NCI-H146 (cell line): ENCODE data around the gene OR6B2.

Experiments used
- DNase-seq: peaks from one replicate; lab custom pipeline; 2025; lab: John Stamatoyannopoulos, UW

The OR6B2 gene

DNA sequence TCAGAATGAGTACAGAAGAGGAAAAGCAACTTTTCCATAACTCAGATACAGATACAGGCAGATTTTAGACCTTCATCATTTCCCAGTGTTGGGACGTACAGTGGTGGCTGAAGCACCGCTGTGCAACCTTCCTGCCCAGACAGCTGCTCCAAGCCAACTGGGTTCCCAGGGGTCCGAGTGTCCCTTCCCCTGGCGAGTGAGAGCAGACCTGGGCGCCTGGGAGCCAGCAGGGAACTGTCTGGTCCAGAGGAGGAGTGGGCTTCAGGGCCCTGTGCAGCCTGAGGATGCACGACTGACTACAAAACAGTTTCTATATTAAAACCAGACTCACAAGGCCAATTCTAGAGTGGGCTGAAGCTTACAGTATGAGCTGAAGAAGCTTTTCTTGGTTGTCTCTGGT lies 11.1 kb upstream of the OR6B2 start:
- DNase-seq = no peak

DNA sequence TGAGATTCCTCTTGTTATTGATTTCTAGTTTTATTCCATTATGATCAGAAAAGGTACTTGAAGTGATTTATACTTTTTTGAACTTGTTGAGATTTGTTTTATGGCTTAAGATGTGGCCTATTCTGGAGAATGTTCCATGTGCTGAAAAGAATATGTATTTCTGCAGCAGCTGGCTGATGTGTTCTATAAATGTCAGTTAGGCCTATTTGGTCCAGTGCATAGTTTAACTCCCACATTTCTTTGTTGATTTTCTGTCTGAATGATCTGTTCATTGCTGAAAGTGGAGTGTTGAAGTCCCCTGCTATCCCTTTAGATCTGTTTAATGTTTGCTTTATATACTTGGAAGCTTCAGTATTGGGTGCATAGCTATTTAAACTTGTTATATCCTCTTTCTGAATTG lies 7.1 kb upstream of the OR6B2 start:
- no peak for DNase-seq

DNA sequence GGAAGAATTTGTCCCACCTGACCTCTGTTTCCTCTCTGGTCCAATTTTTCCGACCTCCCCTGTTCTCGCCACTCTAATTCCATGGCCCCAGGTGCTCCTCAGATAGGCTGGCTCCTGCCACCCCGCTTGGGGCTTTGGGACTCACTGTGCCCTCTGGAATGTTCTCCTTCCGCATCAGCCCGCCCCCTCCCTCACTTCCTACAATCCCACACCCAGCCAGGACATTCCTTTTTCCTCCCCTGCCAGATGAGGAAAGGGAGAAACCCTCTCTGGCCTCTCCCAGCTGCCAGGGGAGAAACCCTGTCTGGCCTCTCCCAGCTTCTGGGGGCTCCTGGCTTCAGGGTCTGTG lies 3.1 kb upstream of the OR6B2 start:
- no peak for DNase-seq

DNA sequence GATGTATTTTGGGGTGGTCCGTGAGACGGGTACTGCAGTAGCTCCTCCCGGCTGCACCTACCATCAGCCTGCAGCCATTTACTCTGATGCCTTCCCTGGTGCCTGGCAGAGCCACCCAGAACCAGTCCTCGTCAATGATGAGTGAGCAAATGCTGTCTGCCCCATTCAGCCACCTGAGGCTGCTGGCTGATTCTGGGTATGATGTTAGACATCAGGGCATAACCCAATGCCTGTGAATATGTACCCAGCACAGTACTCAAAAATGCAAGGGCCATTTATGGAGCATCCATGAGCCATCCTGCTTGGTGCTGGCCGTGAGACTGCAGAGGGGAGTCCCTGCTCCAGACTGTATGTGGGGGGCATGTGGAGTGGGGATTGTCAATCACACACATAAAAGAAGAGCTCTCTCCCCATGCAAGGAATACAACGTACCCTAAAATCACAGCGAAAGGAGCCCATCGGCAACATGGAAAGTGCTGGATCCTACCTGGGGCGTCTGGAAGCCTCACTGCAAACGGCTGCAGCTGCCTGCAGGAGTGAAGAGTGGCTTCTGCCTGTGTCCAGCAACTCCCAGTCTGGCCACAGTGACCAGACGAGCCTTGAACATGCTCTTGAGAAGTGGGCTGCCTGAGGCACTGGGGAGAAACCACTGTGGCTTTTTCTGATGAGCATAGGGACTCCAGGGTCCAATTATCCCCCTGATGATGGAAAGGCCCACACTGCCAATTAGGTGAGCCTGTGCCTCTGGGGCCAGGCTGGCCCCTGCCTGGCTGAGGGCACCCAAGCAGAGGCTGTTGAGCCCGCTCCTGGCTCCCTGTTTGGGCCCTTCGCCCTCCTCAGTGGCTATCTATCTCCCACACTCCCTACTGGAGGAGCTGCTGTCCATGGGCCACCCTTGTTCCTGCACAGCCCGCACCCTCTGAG lies 2.4 kb upstream of the OR6B2 start:
- DNase-seq = no peak

DNA sequence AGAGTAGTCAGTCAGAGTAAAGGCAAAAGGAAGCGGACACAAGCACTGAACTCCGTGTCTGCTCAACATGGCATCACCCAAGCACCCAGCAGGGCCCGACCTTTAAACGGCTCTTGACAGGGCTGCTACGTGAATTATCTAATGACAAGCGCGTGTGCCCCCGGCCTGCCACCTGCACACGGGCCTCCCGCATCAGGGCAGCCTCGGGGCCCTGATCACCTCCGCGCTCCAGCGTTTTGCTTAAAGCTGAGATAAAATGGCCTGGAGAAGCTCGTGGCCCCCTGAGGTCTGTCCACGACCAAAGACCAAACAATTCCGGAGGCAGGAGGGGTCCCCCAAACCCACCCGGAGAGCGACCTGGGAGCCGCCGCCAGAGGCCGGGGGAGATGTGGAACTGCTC lies 5.5 kb downstream of the OR6B2 start:
- DNase-seq = peak; percentile 8

DNA sequence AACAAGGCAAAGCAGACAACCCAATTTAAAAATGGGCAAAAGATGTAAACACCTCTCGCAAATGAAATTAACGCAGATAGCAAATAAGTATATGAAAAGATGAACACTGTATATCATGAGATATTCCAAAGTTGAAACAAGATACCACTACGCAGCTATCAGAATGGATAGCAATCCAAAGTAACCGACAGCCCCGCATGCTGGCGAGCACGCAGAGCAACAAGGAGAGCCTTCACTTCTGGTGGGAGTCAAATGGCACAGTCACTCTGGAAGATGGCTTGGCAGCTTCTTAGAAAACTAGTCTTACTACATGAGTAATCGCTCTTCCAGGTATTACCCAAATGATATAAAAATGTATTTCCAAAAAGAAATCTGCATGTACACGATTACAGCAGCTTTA lies 6.4 kb downstream of the OR6B2 start:
- DNase-seq = no peak

DNA sequence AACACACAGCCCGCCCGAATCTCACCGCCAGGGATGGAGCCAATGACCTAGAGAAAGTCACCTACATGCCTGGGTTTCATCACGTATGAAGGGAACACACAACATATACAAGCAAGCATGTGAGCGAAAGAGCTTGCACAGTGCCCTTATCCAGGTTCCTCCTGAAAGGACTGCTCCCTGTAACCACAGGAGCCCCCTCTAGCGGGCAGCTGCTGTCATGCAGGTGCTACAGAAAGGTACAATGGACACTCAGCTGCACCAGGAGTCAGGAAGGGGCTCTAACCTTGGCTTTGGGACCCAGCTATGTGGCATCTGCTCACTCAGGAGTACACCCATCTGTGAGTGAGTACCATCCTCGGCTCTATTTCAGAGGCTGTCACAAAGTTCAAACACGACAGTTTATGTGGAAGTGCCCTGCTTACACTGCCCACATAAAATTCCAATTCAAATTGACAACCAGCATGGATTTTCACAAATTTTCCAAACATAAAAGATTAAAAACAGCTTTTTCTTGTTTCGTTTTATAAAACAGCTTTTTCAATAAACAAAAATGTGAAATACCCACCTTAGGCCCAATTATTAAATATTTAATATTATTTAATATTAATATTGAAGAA lies 8.6 kb downstream of the OR6B2 start:
- DNase-seq = peak; percentile 37

DNA sequence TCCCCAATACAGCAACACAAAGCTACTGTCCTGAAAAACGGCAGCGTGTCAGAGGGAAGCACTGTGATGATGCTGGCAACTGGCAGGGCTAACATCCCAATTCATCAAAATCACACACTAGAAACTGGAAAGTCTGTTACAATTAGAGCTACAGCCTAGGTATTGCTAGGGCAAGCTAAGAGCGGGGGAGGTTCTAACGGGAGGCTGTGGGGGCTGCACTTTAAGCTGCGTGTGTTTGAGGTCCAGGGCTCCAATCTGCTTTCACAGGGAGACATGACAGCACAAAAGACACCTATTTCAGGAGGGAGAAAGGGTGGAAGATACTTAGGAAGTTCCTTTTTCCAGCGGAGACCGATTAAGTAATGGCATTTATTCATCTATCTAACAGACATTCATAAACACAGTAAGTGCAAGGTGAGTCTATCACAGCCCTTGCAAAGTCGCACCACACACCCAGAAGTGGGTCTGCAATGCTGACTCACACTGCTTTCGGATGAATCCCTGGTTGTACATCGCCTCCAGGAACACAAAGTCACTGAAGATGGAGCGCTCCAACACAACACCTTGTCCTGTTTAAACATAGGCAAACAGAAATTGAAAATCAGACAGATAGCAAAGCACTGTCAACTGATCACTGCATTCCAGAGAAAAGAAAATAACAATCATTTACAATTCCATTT lies 12.0 kb downstream of the OR6B2 start:
- DNase-seq = no peak

DNA sequence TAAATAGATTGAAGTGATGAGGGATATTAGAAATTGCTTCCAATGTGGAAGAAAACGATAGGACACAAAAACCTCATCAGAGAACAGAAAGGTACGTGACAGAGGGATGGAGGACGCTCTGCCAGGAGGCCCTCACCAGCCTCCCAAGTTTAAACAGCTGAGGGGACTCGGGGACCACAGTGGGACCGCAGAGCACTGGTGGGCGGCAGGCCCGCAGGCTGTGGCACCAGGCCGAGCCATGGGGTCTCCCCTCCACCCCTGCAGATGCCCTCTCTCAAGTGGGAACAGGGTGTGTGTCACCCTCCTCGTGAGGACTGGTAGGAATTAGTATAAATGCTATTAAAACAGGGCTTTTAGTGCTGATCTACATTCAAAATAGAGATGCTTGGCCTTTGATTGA lies 15.9 kb downstream of the OR6B2 start:
- DNase-seq = no peak

DNA sequence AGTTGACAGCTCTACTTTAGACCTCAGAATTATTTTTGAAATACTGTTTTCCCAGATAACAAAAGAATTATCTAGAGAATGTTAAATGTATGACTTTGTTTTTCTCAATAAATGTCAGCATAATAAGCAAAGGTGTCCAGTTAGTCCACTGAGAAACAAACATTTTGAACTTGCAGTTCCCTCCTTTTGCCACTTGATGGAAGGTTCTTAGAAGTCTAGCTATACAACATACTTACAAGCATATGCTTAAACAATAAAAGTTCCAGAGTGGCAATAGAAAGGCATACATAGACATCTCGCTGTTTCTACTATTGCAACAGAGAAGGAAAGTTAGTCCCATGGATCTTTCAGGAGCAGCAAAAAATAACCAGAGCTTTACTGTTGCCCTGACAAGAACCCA lies 16.9 kb downstream of the OR6B2 start:
- no peak for DNase-seq

DNA sequence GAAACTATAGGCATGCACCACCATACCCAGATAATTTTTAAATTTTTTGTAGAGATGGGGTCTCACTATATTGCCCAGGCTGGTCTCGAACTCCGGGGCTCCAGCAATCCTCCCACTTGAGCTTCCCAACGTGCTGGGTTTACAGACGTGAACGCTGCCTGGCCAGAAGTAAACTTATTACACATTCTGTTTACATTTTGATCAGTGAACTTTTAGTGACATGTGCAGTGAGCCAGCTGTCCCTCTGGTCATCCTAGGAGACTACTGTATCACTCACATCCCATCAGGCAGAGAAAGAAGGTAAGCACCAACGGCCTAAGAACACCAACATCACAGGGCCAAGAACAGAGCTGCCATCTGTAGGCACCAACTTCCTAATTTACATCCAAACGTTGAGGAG lies 27.2 kb downstream of the OR6B2 start:
- no peak for DNase-seq

DNA sequence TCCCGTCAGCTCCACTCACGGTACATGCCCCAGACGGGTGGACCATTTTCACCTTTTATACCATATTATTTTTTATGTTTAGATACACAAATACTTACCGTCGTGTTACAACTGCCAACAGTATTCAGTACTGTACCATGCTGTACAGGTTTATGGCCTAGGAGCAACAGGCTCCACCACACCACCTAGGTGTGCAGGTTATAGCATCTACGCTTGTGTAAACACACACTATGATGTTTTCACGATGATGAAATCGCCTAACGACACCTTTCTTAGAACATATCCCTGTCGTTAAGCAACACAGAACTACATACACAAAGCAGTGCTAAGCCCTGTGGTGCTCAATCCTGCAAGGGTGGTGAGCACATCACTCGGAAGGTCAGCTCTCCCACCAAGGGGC lies 29.6 kb downstream of the OR6B2 start:
- no peak for DNase-seq

DNA sequence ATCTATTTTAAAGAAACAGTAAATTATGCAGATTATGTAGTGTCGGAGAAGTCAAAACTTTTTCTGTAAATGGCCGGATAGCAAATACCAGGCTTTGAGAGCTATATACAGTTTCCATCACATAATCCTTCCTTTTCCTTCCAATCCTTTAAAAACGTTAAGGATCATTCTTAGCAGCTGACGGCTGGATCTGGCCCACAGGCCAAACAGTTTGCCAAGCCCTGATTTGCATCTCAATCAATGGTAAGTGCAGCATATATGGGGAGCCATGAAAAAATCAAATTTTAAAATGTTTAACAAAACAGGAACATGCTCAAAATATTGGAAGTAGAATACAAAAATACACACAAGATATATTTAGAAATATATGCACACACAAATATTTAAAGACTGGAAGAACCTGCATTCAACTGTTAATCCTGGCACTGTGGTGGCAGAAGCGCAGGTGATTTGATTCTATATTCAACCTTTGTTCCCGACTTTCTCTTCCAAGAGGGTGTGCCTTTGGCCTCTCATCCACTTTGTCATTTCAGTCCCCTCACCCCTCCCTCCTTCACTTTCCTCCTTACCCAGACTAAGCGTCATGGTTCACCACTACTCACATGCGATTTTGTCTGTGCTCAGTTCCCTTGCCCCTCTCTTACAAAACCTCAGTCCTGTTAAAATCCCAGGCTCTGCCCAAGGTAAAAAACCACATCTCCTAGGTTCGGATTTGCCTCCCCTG lies 32.4 kb downstream of the OR6B2 start:
- no peak for DNase-seq

DNA sequence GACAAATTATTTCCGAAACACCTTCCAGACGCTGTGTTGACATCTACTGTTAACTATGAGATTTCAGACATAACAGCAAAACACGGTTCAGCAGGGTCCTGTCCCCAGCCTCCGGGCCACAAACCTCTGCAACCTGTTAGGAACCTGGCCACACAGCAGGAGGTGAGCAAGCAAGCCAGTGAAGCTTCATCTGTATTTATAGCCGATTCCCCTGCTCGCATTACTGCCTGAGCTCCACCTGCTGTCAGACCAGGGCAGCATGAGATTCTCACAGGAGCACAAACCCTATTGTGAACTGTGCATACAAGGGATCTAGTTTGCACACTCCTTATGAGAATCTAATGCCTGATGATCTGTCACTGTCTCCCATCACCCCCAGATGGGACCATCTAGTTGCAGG lies 36.1 kb downstream of the OR6B2 start:
- no peak for DNase-seq

DNA sequence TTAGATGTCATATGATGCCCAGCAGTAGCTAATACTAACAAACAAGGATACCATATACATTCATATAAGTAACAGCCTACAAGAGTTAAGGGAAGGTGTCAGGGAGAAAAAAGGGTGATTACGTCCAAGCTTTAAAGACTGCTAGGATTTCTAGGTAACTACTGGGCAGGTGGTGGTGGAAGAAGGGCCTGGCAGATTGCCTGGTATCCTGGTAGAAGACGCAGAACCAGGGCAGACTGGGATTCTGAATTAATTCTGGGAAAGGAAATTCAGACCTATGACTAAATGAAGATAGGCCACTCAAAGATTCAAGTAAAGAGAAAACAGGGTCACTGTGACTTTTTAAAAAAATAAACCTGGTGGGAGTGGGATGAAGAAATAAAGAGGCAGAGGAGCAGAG lies 36.9 kb downstream of the OR6B2 start:
- no peak for DNase-seq

DNA sequence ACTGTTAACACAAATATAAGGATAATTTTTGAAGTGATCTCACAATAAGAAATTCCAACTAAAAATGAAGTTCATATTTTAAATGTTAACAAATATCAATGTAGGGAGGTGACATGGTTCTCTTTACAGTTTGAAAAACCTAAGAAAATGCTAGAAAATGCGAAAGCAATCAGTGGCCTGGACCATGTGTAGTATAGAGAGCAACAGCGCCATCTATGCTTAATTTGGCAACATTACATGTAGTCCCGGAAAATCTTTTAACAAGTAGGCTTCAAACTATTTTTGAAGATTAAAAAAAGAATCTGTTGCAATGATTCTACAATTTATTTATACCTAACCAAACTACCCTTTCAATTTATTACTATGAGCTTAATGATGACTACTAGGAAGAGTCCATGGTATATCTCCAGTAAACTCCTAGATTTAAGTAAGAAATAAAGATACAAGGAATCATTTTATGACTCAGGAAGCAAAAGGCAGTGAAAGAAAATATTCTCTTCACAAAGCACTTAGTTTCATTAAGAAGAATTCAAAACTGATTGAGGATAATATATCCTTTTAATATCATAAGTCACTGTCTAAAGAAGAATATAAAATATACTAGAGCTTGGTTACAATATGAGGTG lies 38.4 kb downstream of the OR6B2 start:
- DNase-seq = no peak

DNA sequence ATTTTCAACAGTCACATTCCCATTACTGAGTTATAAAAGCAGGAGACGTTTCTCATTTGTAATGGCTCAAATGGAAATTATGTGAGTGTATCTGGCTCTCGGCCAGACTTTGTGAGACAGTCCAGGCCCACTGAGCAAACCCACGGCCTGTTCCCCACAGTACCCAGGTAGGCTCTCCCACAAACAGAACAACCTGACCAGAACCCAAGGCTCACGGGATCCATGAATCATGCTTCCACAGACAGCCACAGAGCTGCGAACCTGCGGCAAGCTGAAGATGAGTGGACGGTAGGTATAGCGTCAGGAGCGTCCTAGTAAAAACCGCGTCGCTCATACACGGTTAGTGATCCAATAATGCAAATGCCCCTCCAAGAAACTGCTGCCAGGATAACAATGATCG lies 39.3 kb downstream of the OR6B2 start:
- DNase-seq = no peak

DNA sequence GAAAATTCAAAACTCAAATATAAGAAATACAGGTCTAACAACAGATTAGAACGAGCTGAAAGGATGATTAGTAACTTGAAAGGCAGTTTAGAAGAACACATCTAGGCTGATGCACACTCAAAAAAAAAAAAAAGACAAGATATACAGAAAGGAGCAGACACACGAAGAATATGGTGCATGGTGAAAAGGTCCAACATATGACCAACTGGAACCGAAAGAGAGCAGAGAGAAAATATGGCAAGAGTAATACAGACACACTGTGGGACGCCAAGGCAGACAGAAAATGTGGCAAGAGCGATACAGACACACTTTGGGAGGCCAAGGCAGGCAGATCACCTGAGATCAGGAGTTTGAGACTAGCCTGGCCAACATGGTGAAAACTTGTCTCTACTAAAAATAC lies 44.9 kb downstream of the OR6B2 start:
- DNase-seq = no peak

DNA sequence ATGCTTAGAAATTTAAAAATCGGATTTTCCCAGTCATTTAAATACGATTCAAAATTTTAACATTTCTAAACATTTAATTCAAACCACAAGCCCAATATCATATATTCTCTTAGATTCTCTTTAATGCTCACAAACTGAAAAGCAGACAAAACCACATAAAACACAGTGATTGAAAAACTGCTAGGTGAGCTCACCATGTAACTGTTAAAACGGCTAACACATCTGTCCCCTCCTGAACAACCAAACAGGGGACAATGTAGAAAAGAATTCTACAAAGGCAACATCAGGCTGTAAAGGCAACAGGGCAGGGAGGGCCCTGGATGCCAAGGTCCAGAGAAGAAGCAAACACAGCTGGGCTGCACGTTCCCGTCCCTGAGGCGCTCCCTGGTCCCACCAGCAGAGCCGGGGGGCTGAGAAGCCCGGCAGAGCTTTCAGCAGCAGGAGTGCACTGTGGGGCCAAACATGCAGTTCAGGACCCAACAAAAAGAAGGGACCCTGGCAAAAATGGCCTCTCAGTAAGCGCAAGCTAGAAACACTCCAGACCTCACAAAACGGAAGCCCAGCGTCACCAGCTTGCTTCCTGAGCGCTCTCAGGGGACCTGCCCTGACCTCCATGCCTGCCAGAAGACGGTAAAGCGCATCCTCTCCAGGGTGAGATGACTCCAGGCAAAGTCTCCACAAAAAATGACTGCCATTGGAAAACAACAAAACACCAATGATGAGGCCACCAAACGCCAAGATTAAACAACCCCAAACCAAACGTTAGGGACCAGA lies 45.6 kb downstream of the OR6B2 start:
- no peak for DNase-seq

DNA sequence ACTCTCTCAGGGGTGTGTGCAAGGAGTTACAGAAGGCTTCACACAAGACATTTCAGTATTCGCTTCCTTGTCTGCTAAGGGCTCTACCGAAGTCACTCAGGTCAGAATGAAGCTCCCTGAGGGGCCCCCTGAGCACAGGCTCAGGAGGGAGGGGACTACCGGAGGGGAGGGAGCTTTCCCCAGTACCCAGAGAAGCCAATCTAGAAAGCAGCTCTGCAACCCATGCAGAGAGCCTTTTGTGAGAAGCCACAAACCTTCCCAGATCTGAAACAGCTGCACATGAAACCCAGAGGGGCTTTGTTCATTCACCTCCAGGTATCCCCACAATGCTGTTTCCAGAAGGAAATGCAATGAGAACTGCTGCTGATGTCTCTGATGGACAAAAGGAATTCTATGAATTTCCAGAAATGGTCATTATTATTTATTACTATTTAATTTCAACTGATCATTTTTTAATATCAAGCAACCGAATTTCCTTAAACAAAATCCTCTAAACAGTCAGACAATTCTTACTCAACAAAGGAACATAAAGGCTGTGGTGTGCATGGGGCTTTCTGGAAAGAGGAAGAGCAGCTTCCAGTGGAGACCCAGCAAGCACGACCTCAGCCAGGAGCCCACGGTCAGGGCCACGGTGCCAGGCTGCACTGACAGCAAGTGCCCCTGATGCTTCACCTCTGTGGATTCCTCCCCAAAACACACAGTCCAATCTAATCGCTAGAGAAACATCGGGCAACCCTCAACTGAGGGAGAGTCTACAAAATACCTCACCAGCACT lies 47.0 kb downstream of the OR6B2 start:
- no peak for DNase-seq
